Endodermal cell (in vitro differentiated cells): ENCODE data around the gene CREBL2. TPM values are rescaled to one million over a fixed set of nuclear protein-coding genes. Genes with fewer than 3 reads are reported as not detected.

Source experiments
- DNase-seq: peaks from one replicate; pipeline ENCODE4 v3.0.0-alpha.2; 2017
- H3K27ac ChIP-seq: 2 replicates; pipeline ENCODE4 v1.5.1; 2013; ENCODE audit warnings: mild to moderate bottlenecking, low read depth, low read length, moderate library complexity
- H3K27me3 ChIP-seq: 2 replicates; pipeline ENCODE4 v1.6.1; 2013; ENCODE audit warnings: mild to moderate bottlenecking, low read length, moderate library complexity; ENCODE audit not compliant: insufficient read depth, control insufficient read depth, poor library complexity, severe bottlenecking
- H3K36me3 ChIP-seq: 2 replicates; pipeline ENCODE4 v1.7.0; 2013; ENCODE audit warnings: mild to moderate bottlenecking, low read length, moderate library complexity; ENCODE audit not compliant: control insufficient read depth, insufficient read depth
- H3K4me1 ChIP-seq: one replicate; pipeline ENCODE4 v1.7.0; 2013; ENCODE audit warnings: low read length; ENCODE audit not compliant: control insufficient read depth, insufficient read depth
- H3K4me3 ChIP-seq: 2 replicates; pipeline ENCODE4 v1.5.1; 2013; ENCODE audit warnings: mild to moderate bottlenecking, low read length, moderate library complexity
- H3K9ac ChIP-seq: 2 replicates; pipeline ENCODE4 v1.6.1; 2013; ENCODE audit warnings: mild to moderate bottlenecking, low read length, moderate library complexity; ENCODE audit not compliant: poor library complexity, severe bottlenecking; ENCODE audit errors: extremely low read depth
- H3K9me3 ChIP-seq: 2 replicates; pipeline ENCODE4 v1.6.1; 2013; ENCODE audit warnings: mild to moderate bottlenecking, low read length, moderate library complexity; ENCODE audit not compliant: control insufficient read depth
- H3K27ac Mint-ChIP-seq: 2 replicates; pipeline ENCODE4 v1.8.0; 2020; ENCODE audit warnings: mixed read lengths
- H3K27me3 Mint-ChIP-seq: 2 replicates; pipeline ENCODE4 v1.8.0; 2021; ENCODE audit warnings: mild to moderate bottlenecking, mixed read lengths; ENCODE audit not compliant: insufficient read depth
- H3K36me3 Mint-ChIP-seq: 2 replicates; pipeline ENCODE4 v1.8.0; 2020; ENCODE audit warnings: low read depth, mixed read lengths
- H3K4me1 Mint-ChIP-seq: 2 replicates; pipeline ENCODE4 v1.8.0; 2020; ENCODE audit warnings: mixed read lengths
- H3K4me3 Mint-ChIP-seq: 2 replicates; pipeline ENCODE4 v1.8.0; 2020; ENCODE audit warnings: mild to moderate bottlenecking, moderate library complexity, mixed read lengths
- H3K9me3 Mint-ChIP-seq: 2 replicates; pipeline ENCODE4 v1.8.0; 2020; ENCODE audit warnings: mild to moderate bottlenecking, mixed read lengths
- CTCF ChIP-seq: fragments of 200-600 bp; sonication (generic); conservative IDR thresholded peaks from 2 replicates; pipeline ENCODE4 v1.5.0; 2021; ENCODE audit warnings: antibody characterized with exemption, mild to moderate bottlenecking
- WGBS, 2 experiments: methylation state at CpG; one replicate each; pipeline versions ENCODE4 v1.1.5 to v1.1.7; 2013; ENCODE audit warnings: missing lambda C conversion rate in 2 of 2, mixed read lengths in 1 of 2; ENCODE audit not compliant: insufficient coverage in 1 of 2, insufficient read length in 1 of 2; 5-methylcytosine and 5-hydroxymethylcytosine counted together
- total RNA-seq, 2 donors: library from RNA; stranded (reverse); fragmentation: NEBNext Ultra II Directional in 1 of 2; extraction: Animal tissue kit (Norgen Biotek cat#: 25700) in 1 of 2; gene quantifications; 2 replicates in 1 of 2; 3 replicates in 1 of 2; pipeline ENCODE4 v1.2.1, GENCODE V29; 2021

Gene CREBL2
- total RNA-seq, 2 donors from 2014 or later = 27.2 to 46.9 TPM

GRCh38 chr12:12671850-12672660 is 60.4 kb downstream of the CREBL2 start:
- H3K4me1 Mint-ChIP-seq = peaks cover 37% of the 10 kb centered on the region
- peaks cover 77% of the 10 kb centered on the region for H3K27me3 Mint-ChIP-seq
- DNase-seq = no peak
- TF ChIP-seq CTCF = no peak
- H3K27ac ChIP-seq = no peak overlapping the region
- no peaks in the 10 kb centered on the region for H3K36me3 ChIP-seq
- no peaks in the 10 kb centered on the region for H3K9me3 Mint-ChIP-seq
- no peaks in the 10 kb centered on the region for H3K27me3 ChIP-seq
- no peak overlapping the region for H3K4me3 Mint-ChIP-seq
- WGBS, 2 experiments = 71 to 81% methylated on average over 4 to 8 of the region's 8 CpGs
- no peaks in the 10 kb centered on the region for H3K36me3 Mint-ChIP-seq
- H3K27ac Mint-ChIP-seq = no peak overlapping the region
- no peak overlapping the region for H3K9ac ChIP-seq
- no peak overlapping the region for H3K4me3 ChIP-seq
- peaks cover 18% of the 10 kb centered on the region for H3K4me1 ChIP-seq
- no peaks in the 10 kb centered on the region for H3K9me3 ChIP-seq

GRCh38 chr12:12673296-12673695 is 61.6 kb downstream of the CREBL2 start:
- Histone ChIP-seq H3K27me3 (no peaks in the 10 kb centered on the region), H3K27ac (no peak overlapping the region), H3K4me1 (peaks cover 18% of the 10 kb centered on the region), H3K9me3 (no peaks in the 10 kb centered on the region), H3K9ac (no peak overlapping the region), H3K4me3 (no peak overlapping the region), H3K36me3 (no peaks in the 10 kb centered on the region)
- DNase-seq = no peak
- Mint-ChIP-seq H3K27ac (no peak overlapping the region), H3K36me3 (no peaks in the 10 kb centered on the region), H3K9me3 (no peaks in the 10 kb centered on the region), H3K4me3 (no peak overlapping the region), H3K4me1 (peaks cover 38% of the 10 kb centered on the region), H3K27me3 (peaks cover 86% of the 10 kb centered on the region)
- WGBS, 2 experiments = 98 to 100% methylated on average over 2 to 3 of the region's 3 CpGs
- TF ChIP-seq CTCF = no peak

GRCh38 chr12:12676605-12677004 is 64.9 kb downstream of the CREBL2 start:
- H3K9me3 Mint-ChIP-seq = no peaks in the 10 kb centered on the region
- no peaks in the 10 kb centered on the region for H3K36me3 Mint-ChIP-seq
- H3K4me3 ChIP-seq = peak overlapping the region; percentile 63
- peak overlapping the region; percentile 3 for H3K4me3 Mint-ChIP-seq
- WGBS, 2 experiments = 0 to 3% methylated on average over 2 to 3 of the region's 3 CpGs
- H3K36me3 ChIP-seq = no peaks in the 10 kb centered on the region
- DNase-seq = peak; percentile 74
- H3K4me1 Mint-ChIP-seq = peaks cover 47% of the 10 kb centered on the region
- H3K27ac ChIP-seq = peak overlapping the region; percentile 18
- H3K4me1 ChIP-seq = peaks cover 23% of the 10 kb centered on the region
- no peak for TF ChIP-seq CTCF
- peak overlapping the region; percentile 44 for H3K27ac Mint-ChIP-seq
- no peaks in the 10 kb centered on the region for H3K27me3 ChIP-seq
- no peak overlapping the region for H3K9ac ChIP-seq
- H3K9me3 ChIP-seq = no peaks in the 10 kb centered on the region
- H3K27me3 Mint-ChIP-seq = peaks cover 93% of the 10 kb centered on the region
